ENCODE results near the gene NEURL2.

Gene NEURL2

GRCh38 chr20:45840700-45841198, 50.3 kb downstream of the NEURL2 start:
- H3K4me1 ChIP-seq (ENCODE audit: insufficient read depth, low read length): peaks cover under 1% of the 10 kb centered on the region; the same call in 1 of the 2 replicates
- no peaks in the 10 kb centered on the region for H3K9me3 ChIP-seq (ENCODE audit: control insufficient read depth, insufficient read depth, low read length)
- H3K9ac ChIP-seq (ENCODE audit: low read depth, low read length): no peak overlapping the region
- H3K36me3 ChIP-seq (ENCODE audit: insufficient read depth, low read length): peaks cover 15% of the 10 kb centered on the region
